M059J (cell line): ENCODE measurements around the gene C11orf71. TPM values are rescaled to one million over a fixed set of nuclear protein-coding genes. Genes with fewer than 3 reads are reported as not detected.

Source experiments
- DNase-seq: peaks from one replicate; pipeline ENCODE4 v3.0.0-alpha.2; 2012; ENCODE audit warnings: low read depth
- total RNA-seq: library from RNA; depleted of rRNA; stranded (reverse); fragments of >200 nt; shearing (Covaris generic); gene quantifications from 2 replicates; pipeline ENCODE4 v1.2.3, GENCODE V29; 2014; rRNA removed

C11orf71 gene, protein sequence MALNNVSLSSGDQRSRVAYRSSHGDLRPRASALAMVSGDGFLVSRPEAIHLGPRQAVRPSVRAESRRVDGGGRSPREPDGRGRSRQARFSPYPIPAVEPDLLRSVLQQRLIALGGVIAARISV
- 0.74 and 1.8 TPM in 2 replicates for total RNA-seq

- peak; percentile 99 for DNase-seq
Observed at GRCh38 chr11:114400216-114400914, at the start of gene C11orf71, which contains the start of gene RBM7. TSS of gene C11orf71 (minus strand) at chr11:114400511. CDS start at chr11:114400331, 180 bp downstream. TSS of gene RBM7 (plus strand) at chr11:114400666. CDS start at chr11:114400672, 6 bp downstream.

GRCh38 chr11:114449845-114450244 lies 49.5 kb upstream of the C11orf71 start:
- DNase-seq: no peak

DNA sequence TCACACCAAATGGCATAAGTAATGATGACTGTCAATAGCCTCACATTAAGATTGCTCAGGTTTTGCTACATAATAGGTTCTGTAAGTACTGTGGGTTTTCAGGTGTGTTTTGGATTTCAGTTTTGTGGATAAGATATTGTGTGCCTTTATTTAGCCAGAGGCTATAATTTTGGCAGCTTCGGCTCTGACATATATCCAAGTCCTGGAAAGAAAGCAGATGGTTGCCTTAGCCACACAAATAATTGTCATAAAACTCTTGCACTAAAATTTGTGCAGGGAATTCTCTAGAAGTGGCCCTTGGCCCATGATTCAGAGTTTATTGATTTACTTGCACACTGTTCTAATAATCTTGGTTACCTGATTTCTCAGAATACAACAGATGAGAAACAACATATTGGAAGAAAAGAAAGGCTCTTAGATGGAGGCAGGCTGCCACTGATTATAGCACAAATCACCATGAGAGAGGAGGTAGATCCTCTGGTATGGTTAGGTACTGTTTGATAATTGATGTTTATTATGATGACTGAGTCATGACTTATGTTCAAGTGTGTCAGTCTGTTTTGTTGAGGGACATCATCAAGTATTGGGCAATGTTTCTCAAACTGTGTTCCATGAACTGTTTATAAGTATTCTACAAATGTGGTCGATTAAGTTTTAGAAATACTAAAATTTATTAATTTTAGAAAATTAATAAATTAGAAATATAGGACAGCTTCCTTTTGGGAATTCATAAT lies 48.6 kb upstream of the C11orf71 start:
- peak; percentile 14 for DNase-seq

DNA sequence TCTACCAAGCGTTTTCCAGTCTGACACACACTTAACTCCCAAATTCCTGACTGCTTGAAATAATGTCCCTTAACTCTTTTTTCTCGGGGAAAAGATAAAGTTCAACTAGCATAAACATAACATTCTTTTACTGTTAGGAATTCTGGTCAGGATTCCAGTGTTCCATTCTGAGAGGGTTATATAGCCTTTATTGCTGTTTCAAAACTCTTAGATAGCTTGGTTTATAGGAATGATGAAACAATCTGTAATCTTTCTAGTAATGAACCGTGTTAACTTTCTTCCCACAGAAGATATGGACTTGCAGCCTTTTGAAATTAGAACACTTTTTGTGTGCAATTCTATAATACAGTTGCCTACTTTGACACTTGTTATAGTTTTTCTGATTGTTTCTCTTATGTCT lies 47.6 kb upstream of the C11orf71 start:
- DNase-seq: no peak

- DNase-seq: no peak
Observed at GRCh38 chr11:114447444-114447843, 47.1 kb upstream of the C11orf71 start.

DNA sequence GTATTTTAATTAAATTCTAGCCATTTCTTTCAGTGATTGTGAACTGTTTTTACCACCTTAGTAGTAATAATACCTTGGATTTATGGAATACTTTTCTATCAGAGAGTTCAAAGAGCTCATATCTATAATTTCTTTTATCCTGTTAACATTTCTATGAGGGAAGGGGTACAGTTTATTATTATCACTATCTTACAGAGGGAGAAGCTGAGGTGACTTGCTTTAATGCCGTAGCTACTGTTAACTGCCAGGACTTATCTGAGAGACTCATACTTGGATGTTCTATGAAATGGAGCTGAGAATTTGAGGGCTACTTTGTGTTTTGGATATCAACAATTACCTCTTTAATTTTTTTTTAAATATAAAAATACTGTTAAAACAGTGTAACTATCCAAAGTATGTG lies 42.2 kb upstream of the C11orf71 start:
- no peak for DNase-seq

DNA sequence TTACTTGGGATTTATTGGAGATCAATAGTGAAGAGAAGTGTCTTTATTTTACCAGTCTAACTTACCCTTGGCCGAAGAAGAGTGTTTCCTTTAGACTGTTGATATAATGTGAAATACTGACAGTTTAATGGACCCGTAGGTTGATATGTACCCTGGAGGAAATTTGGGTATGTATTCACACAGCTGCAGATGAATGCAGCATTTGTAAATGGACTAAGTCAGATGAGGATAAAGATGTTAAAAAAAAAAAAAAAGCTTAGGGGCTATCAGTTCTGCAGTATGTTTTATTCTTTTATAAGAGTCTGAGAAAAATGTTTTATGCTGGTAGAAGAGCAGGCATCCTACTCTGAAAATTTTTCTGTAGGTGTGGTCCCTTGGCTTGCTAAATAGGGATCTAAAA lies 41.6 kb upstream of the C11orf71 start:
- no peak for DNase-seq

DNA sequence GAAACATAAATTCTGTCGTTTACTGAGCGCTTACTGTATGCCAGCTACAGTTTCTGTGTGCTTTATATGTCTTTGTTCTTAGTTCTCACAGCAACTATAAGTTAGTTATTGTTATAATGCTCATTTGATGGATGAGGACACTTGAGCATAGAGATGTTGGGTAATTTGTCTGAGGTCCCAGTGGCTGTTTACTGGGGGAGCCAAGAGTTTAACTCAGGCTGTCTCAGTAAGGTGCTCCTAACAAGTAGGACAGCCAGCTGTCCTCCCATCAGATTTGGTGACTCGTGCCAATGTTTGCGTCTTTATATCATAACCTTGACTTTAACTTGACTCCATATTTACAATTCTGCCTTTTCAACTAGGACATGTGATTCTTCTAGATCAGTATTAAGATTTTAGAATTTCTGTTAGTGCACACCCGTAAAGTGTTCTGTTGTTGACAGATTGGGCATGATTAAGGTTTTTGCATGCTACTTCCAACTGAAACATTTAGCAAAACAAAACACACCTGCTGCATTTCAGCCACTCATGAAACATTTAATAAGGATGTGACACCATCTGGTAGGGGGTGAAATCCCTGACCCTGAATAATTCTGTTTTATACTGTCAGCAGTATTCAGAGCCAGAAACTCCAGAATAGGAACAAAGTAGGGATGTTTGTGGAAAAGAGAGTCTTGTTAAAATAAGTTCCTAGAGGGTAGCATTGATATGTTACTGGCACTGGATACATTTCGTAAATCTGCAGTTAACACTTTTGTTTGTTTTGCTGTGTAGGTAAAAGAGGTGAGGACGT lies 40.9 kb upstream of the C11orf71 start:
- DNase-seq: no peak

DNA sequence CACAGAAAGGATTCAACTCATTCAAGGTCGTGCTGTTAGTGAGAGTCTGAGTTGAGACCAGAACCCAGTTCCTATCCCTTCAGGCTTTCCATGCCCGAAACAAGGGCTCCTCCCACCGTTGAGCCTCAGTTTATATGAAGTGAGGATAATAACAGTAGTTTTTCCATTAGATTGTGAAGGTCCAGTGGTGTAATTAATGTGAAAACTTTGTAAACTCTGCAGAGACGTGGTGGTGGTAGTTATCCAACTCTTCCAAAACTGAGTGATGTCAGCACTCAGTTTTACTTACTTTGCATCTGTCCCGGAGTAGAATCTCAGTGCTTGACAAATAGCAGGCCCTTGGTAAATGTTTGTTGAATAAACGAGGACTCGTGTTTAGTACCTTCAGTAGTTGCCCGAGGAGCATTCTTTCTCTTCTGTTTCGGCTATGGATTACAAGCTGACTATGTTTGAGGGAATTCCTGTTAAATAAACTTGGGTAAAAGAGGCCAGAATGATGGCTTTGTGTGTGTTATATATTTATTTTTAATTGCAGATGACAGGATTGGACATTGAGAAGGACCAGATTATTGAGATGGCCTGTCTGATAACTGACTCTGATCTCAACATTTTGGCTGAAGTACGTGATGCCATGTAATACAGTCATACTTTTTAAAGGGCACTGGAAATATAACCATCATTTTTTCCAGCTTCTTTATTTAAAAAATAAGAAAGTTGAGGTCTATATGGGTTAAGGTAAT lies 40.0 kb upstream of the C11orf71 start:
- DNase-seq: peak; percentile 46

- DNase-seq: peak; percentile 96
Observed at GRCh38 chr11:114439229-114440120, 39.2 kb upstream of the C11orf71 start, which contains the start of gene REXO2. TSS of gene REXO2 (plus strand) at chr11:114439467. CDS start at chr11:114439529, 62 bp downstream.

DNA sequence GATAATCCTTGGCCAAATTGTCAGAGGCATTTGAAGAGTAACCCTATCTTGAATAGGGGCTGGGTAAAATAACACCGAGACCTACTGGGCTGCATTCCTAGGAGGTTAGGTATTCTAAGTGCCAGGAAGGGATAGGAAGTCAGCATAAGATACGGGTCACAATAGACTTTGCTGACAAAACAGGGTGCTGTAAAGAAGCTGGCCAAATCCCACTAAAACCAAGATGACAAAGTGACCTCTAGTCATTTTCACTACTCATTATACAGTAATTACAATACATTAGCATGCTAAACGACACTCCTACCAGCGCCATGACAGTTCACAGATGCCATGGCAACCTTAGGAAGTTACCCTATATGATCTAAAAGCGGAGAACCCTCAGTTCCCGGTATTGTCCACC lies 38.0 kb upstream of the C11orf71 start:
- peak; percentile 22 for DNase-seq

DNA sequence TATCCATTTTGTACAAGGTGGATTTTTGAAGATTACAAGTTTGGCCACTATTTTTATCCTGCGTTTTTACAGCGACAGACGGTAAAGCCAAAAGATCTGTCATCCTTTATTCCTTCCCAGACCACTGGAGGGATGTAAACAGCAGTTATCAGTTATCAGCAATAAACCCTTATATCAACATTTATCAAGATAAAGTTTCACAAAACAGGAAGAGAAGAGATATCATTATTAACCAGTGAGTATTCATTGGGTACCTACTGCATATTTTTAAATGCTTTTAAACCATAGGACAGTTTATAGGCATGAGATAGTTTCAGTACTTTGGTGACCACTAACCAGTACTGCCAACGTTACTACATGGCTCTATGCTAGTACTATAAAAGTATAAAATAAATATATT lies 33.1 kb upstream of the C11orf71 start:
- no peak for DNase-seq

GRCh38 chr11:114432893-114433292 lies 32.6 kb upstream of the C11orf71 start:
- no peak for DNase-seq

DNA sequence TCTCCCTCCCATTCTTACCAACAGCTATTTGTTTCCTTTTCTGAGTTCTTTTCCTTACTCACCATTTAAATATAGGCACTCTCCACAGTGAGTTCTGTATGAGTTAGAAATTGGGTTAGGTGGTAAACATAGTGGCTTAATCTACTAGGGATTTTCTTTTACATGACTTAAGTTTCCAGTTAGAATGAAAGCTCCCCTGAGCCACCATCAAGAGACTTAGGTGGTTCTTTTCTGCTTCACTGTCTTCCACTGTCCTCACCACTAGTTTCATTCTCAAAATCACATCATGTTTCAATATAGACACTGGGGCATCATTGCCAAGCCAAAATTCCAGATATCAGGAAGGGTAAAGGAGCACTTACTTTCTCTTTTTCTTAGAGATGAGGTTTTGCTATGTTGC lies 30.0 kb upstream of the C11orf71 start:
- DNase-seq: no peak

DNA sequence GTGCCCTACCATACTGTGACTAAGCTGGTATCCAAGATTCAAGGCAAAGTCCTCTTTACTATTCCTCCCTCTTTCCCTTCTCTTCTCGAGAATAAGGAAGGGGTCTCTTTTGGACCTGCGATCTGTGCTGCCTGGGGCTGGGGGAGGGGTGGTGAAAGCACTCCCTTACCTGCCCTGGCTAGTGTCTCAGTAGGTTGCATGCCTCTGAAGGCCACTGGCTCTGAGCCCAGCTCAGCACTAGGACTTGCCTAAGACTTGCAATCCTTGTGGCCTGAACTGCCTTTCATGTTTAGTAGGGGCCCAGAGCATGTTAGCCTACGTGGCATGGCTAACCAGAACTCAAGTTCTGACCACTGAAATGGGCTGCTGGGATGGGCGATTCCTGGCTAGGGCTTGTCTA lies 26.0 kb upstream of the C11orf71 start:
- DNase-seq: no peak

- peak; percentile 69 for DNase-seq
Observed at GRCh38 chr11:114416441-114416961, 16.2 kb upstream of the C11orf71 start.

- no peak for DNase-seq
Observed at GRCh38 chr11:114413958-114414357, 13.6 kb upstream of the C11orf71 start.

DNA sequence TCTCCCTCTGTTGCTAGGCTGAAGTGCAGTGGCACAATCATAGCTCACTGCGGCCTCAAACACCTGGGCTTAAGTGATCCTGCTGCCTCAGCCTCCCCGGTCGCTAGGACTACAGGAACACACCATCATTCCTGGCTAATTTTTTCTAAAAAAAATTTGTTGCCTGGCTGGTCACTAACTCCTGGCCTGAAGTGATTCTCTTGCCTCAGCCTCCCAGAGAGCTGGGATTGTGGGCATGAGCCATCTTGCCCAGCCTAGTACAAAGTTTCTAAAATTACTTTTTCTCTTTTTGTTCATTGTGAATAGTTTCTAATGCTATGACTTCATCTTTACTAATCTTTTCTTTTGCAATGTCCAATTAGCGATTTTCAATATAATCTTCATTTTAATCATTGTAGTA lies 12.6 kb upstream of the C11orf71 start:
- DNase-seq: no peak

GRCh38 chr11:114401311-114401710 lies 1.0 kb upstream of the C11orf71 start:
- DNase-seq: no peak

- DNase-seq: no peak
Observed at GRCh38 chr11:114400915-114401223, 558 bp upstream of the C11orf71 start.
